ENCODE data around the gene CEMIP2.

Gene CEMIP2

DNA sequence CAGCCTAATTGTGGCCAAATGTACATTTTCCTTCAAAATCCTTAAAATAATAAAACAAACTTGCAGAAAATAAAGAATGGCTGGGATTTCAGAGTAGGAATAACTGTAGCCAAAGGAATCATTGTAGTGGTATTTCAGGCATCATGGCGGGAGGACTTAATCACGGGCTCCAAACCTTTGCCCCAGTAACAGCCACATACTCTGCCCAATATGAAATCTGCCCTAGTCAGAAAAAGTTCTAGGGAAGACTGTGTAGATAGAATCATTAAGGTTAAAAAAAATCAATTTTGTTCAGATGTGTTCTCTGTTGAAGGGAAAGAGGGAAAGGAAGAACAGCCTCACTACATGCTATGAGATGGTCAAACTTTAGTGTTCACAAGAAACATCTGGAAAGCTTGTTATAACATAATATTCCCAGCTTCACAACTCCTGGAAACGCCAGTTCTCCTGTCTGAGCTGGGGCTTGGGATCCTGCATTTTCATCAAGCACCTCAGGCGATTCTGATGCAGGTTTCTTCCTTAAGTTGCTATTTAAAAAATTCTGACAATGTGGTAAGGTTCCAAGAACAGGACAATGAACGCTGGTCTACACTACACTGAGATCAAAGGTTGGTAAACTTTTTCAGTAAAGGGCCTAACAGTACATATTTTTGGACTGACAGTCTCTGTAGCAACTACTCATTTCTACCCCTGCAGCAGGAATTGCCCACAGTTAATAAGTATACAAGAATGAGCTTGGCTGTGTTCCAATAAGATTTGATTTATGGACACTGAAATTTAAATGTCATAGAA is 87.9 kb downstream of the CEMIP2 start:
- H3K9me3 ChIP-seq (ENCODE audit: control insufficient read depth, low read length), result peaks cover 8% of the 10 kb centered on the region
- H3K27ac ChIP-seq (ENCODE audit: low read depth, low read length, severe bottlenecking), result peak overlapping the region; percentile 92
- no peak overlapping the region for H3K4me3 ChIP-seq (ENCODE audit: extremely low read depth, insufficient read depth, low read length, poor library complexity, severe bottlenecking)
- H3K4me1 ChIP-seq (ENCODE audit: control insufficient read depth, insufficient read depth, low read length, poor library complexity, severe bottlenecking), result peaks cover 64% of the 10 kb centered on the region
- WGBS, 2 experiments (ENCODE audit: insufficient coverage in 2 of 2), result 50 to 67% methylated on average over 2 to 4 of the region's 5 CpGs
- peaks cover 18% of the 10 kb centered on the region for H3K36me3 ChIP-seq (ENCODE audit: control insufficient read depth, insufficient read depth, low read length)

- WGBS, 2 experiments (ENCODE audit: insufficient coverage in 2 of 2), result 42 to 100% methylated on average over 1 to 3 of the region's 3 CpGs
- Histone ChIP-seq H3K27ac (ENCODE audit: low read depth, low read length, severe bottlenecking) (no peak overlapping the region), H3K36me3 (ENCODE audit: control insufficient read depth, insufficient read depth, low read length) (peaks cover 9% of the 10 kb centered on the region), H3K9me3 (ENCODE audit: control insufficient read depth, low read length) (peaks cover 8% of the 10 kb centered on the region), H3K4me1 (ENCODE audit: control insufficient read depth, insufficient read depth, low read length, poor library complexity, severe bottlenecking) (peaks cover 50% of the 10 kb centered on the region), H3K4me3 (ENCODE audit: extremely low read depth, insufficient read depth, low read length, poor library complexity, severe bottlenecking) (no peak overlapping the region)
Measured at GRCh38 chr9:71678999-71679398, 89.3 kb downstream of the CEMIP2 start.

DNA sequence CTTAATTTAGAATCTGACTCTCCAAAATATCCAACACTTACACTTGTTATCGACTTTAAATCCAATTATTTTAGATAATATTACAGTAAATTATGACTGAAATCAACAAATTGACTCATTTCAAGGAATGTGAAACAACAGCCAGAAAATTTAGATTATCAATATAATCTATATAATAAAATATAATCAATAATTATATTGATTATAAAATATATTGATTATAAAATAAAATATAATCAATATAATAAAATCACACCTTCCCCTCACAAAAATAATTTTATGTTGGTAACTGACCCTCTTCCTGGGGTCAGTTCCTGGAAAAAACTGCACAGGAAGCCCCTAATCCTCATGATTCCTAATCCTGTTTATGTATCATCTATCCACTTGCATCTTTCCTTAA is 91.1 kb downstream of the CEMIP2 start:
- Histone ChIP-seq H3K36me3 (ENCODE audit: control insufficient read depth, insufficient read depth, low read length) (peaks cover 9% of the 10 kb centered on the region), H3K4me3 (ENCODE audit: extremely low read depth, insufficient read depth, low read length, poor library complexity, severe bottlenecking) (no peak overlapping the region), H3K4me1 (ENCODE audit: control insufficient read depth, insufficient read depth, low read length, poor library complexity, severe bottlenecking) (peaks cover 36% of the 10 kb centered on the region), H3K9me3 (ENCODE audit: control insufficient read depth, low read length) (peaks cover 8% of the 10 kb centered on the region), H3K27ac (ENCODE audit: low read depth, low read length, severe bottlenecking) (peak overlapping the region; percentile 66)
- no CpG with 5 or more reads among the region's 1 CpG for WGBS, 2 experiments (ENCODE audit: insufficient coverage in 2 of 2)

DNA sequence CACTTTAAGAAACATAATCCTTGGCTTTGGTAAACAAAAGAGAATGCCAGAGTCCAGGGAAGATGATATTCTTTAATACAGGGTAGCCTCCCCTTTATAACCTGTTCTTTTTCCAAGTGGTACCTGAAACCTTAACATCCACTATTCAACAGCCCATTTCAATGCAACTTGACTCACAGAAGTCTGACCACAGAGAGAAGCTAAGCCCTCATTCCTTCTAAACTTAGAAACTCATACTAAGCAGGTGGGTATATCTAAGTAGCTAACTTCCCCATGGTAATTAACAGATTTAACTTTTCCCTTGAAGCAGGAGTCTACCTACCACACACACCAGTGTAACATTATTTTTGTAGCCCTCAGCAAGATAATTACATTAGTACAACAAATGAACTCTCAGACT is 91.9 kb downstream of the CEMIP2 start:
- H3K4me1 ChIP-seq (ENCODE audit: control insufficient read depth, insufficient read depth, low read length, poor library complexity, severe bottlenecking), result peaks cover 30% of the 10 kb centered on the region

DNA sequence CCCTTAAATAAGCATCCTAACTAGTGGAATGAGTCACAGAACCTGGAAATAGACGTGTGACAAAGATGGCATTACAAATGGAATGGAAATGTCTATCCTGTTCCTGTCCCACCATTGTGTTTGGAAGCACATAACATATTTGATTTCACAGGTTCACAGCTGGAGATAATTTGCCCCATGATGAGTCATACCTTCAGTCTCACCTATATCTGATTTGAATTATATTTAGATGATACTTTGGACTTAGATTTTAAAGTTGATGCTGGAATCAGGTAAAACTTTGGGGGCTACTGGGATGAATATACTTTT is 92.5 kb downstream of the CEMIP2 start:
- H3K27ac ChIP-seq (ENCODE audit: low read depth, low read length, severe bottlenecking), result no peak overlapping the region
- peaks cover 9% of the 10 kb centered on the region for H3K36me3 ChIP-seq (ENCODE audit: control insufficient read depth, insufficient read depth, low read length)
- H3K4me1 ChIP-seq (ENCODE audit: control insufficient read depth, insufficient read depth, low read length, poor library complexity, severe bottlenecking), result peaks cover 24% of the 10 kb centered on the region
- WGBS, 2 experiments (ENCODE audit: insufficient coverage in 2 of 2), result no CpG with 5 or more reads among the region's 1 CpG
- peaks cover 8% of the 10 kb centered on the region for H3K9me3 ChIP-seq (ENCODE audit: control insufficient read depth, low read length)
- H3K4me3 ChIP-seq (ENCODE audit: extremely low read depth, insufficient read depth, low read length, poor library complexity, severe bottlenecking), result no peak overlapping the region

More for the DNA sequence above, 91.9 kb downstream of the CEMIP2 start:
- peaks cover 8% of the 10 kb centered on the region for H3K9me3 ChIP-seq (ENCODE audit: control insufficient read depth, low read length)
- no peak overlapping the region for H3K27ac ChIP-seq (ENCODE audit: low read depth, low read length, severe bottlenecking)
- H3K4me3 ChIP-seq (ENCODE audit: extremely low read depth, insufficient read depth, low read length, poor library complexity, severe bottlenecking), result no peak overlapping the region
- peaks cover 9% of the 10 kb centered on the region for H3K36me3 ChIP-seq (ENCODE audit: control insufficient read depth, insufficient read depth, low read length)

- Histone ChIP-seq H3K27ac (ENCODE audit: low read depth, low read length, severe bottlenecking) (no peak overlapping the region), H3K4me1 (ENCODE audit: control insufficient read depth, insufficient read depth, low read length, poor library complexity, severe bottlenecking) (peaks cover 19% of the 10 kb centered on the region), H3K36me3 (ENCODE audit: control insufficient read depth, insufficient read depth, low read length) (peaks cover 9% of the 10 kb centered on the region), H3K9me3 (ENCODE audit: control insufficient read depth, low read length) (peaks cover 8% of the 10 kb centered on the region), H3K4me3 (ENCODE audit: extremely low read depth, insufficient read depth, low read length, poor library complexity, severe bottlenecking) (no peak overlapping the region)
- 50% methylated on average over 2 of the region's 3 CpGs for WGBS, 2 experiments (ENCODE audit: insufficient coverage in 2 of 2)
Measured at GRCh38 chr9:71675105-71675856, 93.0 kb downstream of the CEMIP2 start.

GRCh38 chr9:71672573-71672972 is 95.7 kb downstream of the CEMIP2 start:
- Histone ChIP-seq H3K9me3 (ENCODE audit: control insufficient read depth, low read length) (peaks cover 8% of the 10 kb centered on the region), H3K4me1 (ENCODE audit: control insufficient read depth, insufficient read depth, low read length, poor library complexity, severe bottlenecking) (no peaks in the 10 kb centered on the region), H3K36me3 (ENCODE audit: control insufficient read depth, insufficient read depth, low read length) (peaks cover 5% of the 10 kb centered on the region), H3K4me3 (ENCODE audit: extremely low read depth, insufficient read depth, low read length, poor library complexity, severe bottlenecking) (no peak overlapping the region), H3K27ac (ENCODE audit: low read depth, low read length, severe bottlenecking) (no peak overlapping the region)
- no CpG with 5 or more reads among the region's 1 CpG for WGBS, 2 experiments (ENCODE audit: insufficient coverage in 2 of 2)

GRCh38 chr9:71671289-71671688 is 97.0 kb downstream of the CEMIP2 start:
- H3K9me3 ChIP-seq (ENCODE audit: control insufficient read depth, low read length), result peaks cover 2% of the 10 kb centered on the region
- peaks cover 5% of the 10 kb centered on the region for H3K36me3 ChIP-seq (ENCODE audit: control insufficient read depth, insufficient read depth, low read length)
- H3K4me3 ChIP-seq (ENCODE audit: extremely low read depth, insufficient read depth, low read length, poor library complexity, severe bottlenecking), result no peak overlapping the region
- no peak overlapping the region for H3K27ac ChIP-seq (ENCODE audit: low read depth, low read length, severe bottlenecking)
- H3K4me1 ChIP-seq (ENCODE audit: control insufficient read depth, insufficient read depth, low read length, poor library complexity, severe bottlenecking), result no peaks in the 10 kb centered on the region
- no CpG with 5 or more reads among the region's 3 CpGs for WGBS, 2 experiments (ENCODE audit: insufficient coverage in 2 of 2)

- H3K4me3 ChIP-seq (ENCODE audit: extremely low read depth, insufficient read depth, low read length, poor library complexity, severe bottlenecking), result no peak overlapping the region
- H3K9me3 ChIP-seq (ENCODE audit: control insufficient read depth, low read length), result no peaks in the 10 kb centered on the region
- H3K27ac ChIP-seq (ENCODE audit: low read depth, low read length, severe bottlenecking), result no peak overlapping the region
- WGBS, 2 experiments (ENCODE audit: insufficient coverage in 2 of 2), result 100% methylated on average over 1 of the region's 1 CpG
- H3K4me1 ChIP-seq (ENCODE audit: control insufficient read depth, insufficient read depth, low read length, poor library complexity, severe bottlenecking), result no peaks in the 10 kb centered on the region
- H3K36me3 ChIP-seq (ENCODE audit: control insufficient read depth, insufficient read depth, low read length), result no peaks in the 10 kb centered on the region
Measured at GRCh38 chr9:71670121-71670520, 98.2 kb downstream of the CEMIP2 start.

DNA sequence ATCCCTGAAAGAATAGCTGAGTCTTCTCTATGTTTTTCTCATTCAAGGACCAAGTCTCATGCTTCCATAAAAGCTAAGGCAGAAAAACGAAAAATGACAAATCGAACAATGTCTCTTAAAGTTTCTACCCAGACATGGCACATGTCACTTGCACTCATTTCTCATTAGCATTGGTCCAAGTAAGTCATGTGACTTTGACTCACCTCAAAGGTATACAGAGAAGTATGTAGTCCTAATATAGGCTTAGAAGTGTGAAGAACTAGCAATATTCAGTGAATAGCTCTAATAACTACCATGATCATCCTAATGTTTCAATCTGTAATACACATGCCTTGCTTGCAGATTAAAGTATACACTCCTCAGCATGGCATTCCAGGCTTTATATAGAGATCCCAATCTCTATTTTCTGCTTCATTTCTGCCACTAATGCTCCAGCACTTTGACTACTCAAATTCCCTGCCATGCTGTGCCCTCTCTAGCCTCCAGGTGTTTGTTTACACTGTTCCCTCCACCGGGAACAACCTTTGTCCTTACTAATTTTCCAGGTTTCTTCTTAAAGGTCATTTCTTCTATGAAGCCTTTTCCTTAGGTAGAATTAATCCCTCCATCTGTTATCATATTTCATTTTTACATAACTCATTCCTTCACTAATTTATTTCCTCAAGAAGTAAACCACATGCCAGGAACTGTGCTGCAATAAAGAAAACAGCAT is 98.9 kb downstream of the CEMIP2 start:
- Histone ChIP-seq H3K4me1 (ENCODE audit: control insufficient read depth, insufficient read depth, low read length, poor library complexity, severe bottlenecking) (peaks cover 5% of the 10 kb centered on the region), H3K36me3 (ENCODE audit: control insufficient read depth, insufficient read depth, low read length) (no peaks in the 10 kb centered on the region), H3K9me3 (ENCODE audit: control insufficient read depth, low read length) (no peaks in the 10 kb centered on the region), H3K27ac (ENCODE audit: low read depth, low read length, severe bottlenecking) (no peak overlapping the region), H3K4me3 (ENCODE audit: extremely low read depth, insufficient read depth, low read length, poor library complexity, severe bottlenecking) (no peak overlapping the region)
- 88 to 97% methylated on average over 3 of the region's 3 CpGs for WGBS, 2 experiments (ENCODE audit: insufficient coverage in 2 of 2)
